Measurements from ENCODE around the gene CLASP1. TPM values are rescaled to one million over a fixed set of nuclear protein-coding genes. Genes with fewer than 3 reads are reported as not detected.
"Not testable (repeated sequence)": the region's sequence is repeated elsewhere in the genome, so short reads cannot be mapped to it uniquely, and the experiment has no call there.

CLASP1 gene
- total RNA-seq, 2 experiments from 2014 or later = 64.6 to 66.5 TPM

DNA sequence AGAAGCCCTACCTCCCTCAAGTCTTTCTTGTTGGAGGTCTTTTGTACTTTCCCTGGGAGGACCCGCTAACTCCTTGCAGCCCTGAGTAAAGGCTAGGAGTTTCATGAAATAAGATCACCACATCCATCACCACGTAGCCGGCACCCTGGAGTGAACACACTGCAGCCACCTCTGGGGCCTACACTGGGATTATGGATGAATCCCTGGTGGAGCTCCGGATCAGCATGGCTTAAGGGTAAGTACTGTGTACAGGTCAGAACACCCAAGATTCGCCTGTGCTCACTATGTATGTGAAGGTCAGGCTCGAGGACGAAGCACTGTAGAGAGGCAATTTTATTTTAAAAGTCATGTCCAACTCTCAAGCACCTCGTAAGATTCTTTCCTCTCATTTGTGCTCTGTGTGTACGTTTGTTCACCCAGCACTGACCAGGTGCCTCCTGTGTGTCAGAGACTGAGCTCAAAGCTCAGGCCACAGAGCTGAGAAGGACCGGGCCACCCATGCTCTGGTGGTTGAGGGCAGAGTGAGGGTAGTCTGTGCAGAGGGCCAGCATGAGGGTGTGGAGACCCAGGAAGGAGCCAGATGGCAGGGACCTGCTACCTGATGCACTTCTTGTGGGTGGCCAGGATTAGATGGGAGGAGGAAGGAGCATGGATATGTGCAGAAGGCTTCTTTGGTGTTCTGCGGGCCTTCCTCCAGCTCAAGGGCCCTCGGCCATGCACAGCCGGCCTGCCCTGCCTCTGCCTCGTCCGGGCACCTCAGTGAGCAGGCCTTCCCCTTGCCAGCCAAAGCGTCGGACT is 297.5 kb downstream of the CLASP1 start:
- no peaks in the 10 kb centered on the region for H3K9me3 Mint-ChIP-seq
- ChIA-PET POLR2A (interaction anchor here (1.3 kb wide), 1 partner anchor 17 kb away, joined by 3 read pairs; no protein-coding TSS in a partner anchor), CTCF (no interaction called here)
- peaks cover 52% of the 10 kb centered on the region for H3K36me3 Mint-ChIP-seq (ENCODE audit: low read depth)
- H3K27ac Mint-ChIP-seq = no peak overlapping the region
- no peaks in the 10 kb centered on the region for H3K27me3 Mint-ChIP-seq
- peaks cover 2% of the 10 kb centered on the region for H3K4me1 Mint-ChIP-seq
- H3K4me3 Mint-ChIP-seq = no peak overlapping the region
- DNase-seq = no peak

DNA sequence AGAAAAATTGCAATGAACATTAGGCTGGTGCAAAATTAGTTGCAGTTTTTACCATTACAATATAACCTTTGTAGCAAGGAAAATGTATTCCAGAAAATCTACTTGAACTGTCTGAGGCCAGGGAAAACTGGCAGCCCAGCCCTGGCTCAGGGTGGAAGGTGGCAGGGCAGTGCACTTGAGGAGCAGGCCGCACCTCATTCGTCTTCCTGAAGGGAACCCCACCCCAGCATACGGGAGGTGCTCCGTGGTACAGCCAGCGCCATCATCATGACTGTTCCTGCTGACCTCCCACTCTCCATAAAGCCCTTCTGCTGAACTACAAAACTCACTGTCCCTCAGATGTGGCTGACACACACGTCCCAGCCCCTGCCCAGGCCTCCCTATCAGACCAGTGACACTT is 298.4 kb downstream of the CLASP1 start:
- peaks cover 55% of the 10 kb centered on the region for H3K36me3 Mint-ChIP-seq (ENCODE audit: low read depth)
- no peaks in the 10 kb centered on the region for H3K9me3 Mint-ChIP-seq
- CTCF ChIA-PET = no interaction called here
- H3K4me1 Mint-ChIP-seq = peaks cover 2% of the 10 kb centered on the region
- POLR2A ChIA-PET = no interaction called here
- DNase-seq = no peak
- H3K27ac Mint-ChIP-seq = no peak overlapping the region
- no peak overlapping the region for H3K4me3 Mint-ChIP-seq
- H3K27me3 Mint-ChIP-seq = no peaks in the 10 kb centered on the region

DNA sequence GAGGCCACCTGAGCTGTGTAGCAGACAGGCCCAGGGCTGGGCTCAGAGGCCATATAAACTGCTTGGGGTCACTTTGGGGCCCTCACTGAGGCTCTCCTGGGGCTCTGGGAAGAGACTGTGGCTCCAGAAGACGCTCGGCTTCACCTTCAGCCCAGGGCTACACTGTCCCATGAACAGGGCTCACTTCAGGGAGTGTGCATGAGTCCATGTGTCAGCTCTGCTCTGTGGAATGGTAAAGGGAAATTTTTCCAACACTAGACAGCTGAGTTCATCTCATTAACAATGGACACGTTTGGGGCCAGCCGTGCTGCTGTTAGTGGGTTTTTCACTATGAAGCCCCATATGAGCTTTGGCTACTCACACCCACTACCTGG is 298.9 kb downstream of the CLASP1 start:
- DNase-seq = no peak

DNA sequence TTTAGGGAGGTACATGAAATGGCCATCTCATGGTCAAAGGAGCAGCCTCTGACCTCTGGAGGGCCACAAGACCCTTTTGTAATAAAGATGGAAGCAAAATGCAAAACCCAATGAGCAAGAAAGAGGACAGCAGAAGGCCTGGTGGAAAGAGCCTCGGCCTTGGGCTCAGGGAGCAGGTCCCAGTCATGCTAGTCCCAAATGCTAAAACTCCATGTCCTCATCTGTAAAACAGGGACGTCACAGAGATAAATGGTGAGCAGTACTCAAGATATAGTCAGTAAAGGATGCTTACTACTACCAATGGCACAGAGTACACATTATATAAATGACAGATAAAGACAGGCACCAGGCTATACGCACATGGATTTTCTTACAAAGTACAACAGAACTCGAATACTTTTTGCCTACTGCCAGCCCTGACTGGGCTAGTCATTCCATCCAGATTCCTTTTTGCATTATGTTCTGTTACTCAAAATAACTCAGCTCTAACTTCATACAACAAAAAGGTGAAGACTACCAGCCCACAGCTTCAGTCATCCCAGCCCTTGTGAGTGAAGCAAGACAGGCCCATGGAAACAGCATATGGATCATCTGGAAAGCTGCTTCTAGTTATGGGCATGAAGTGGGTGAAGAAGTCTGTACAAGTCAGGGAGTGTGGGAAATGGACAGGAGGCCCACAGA is 299.4 kb downstream of the CLASP1 start:
- H3K4me3 Mint-ChIP-seq = no peak overlapping the region
- POLR2A ChIA-PET = interaction anchor here (0.5 kb wide), 1 partner anchor 379 kb away, joined by 3 read pairs; no protein-coding TSS in a partner anchor
- H3K36me3 Mint-ChIP-seq (ENCODE audit: low read depth) = peaks cover 59% of the 10 kb centered on the region
- no peaks in the 10 kb centered on the region for H3K27me3 Mint-ChIP-seq
- no peak for DNase-seq
- no peak overlapping the region for H3K27ac Mint-ChIP-seq
- H3K9me3 Mint-ChIP-seq = no peaks in the 10 kb centered on the region
- CTCF ChIA-PET = no interaction called here
- H3K4me1 Mint-ChIP-seq = peaks cover 2% of the 10 kb centered on the region

More for the DNA sequence above, 298.9 kb downstream of the CLASP1 start:
- ChIA-PET POLR2A (interaction anchor here (0.5 kb wide), 1 partner anchor 378 kb away, joined by 3 read pairs; no protein-coding TSS in a partner anchor), CTCF (no interaction called here)
- Mint-ChIP-seq H3K4me3 (no peak overlapping the region), H3K4me1 (peaks cover 2% of the 10 kb centered on the region), H3K36me3 (ENCODE audit: low read depth) (peaks cover 57% of the 10 kb centered on the region), H3K9me3 (no peaks in the 10 kb centered on the region), H3K27me3 (no peaks in the 10 kb centered on the region), H3K27ac (no peak overlapping the region)

DNA sequence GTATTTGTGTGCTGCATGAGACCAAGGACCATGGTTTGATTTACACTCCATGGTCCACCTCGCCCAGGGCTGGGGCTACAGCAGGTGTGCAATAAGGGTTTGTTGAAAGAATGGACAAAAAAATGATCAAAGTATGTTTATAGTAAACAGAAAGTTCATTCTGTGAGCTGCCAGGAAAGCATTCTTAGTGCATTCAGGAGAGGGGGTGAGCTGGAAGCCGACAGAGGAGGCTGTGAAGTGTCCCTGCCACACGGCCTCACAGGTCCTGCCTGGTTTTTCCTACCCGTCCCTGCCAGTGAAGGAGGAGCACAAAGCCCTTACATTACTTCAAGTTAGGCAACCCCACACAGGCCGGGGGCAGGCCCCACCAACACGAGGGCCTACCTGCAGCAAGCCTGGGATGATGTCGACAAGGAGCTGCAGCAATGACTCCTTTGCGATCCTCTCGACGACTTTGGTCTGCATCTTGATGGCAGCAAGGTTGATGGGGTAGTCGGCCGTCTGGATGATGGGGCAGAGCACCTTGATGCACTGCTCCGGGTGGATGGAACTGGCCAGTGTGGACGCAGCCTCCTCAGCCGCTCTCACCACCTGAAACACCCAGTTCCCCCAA is 301.0 kb downstream of the CLASP1 start:
- no peaks in the 10 kb centered on the region for H3K9me3 Mint-ChIP-seq
- no peaks in the 10 kb centered on the region for H3K4me1 Mint-ChIP-seq
- no peak for DNase-seq
- ChIA-PET POLR2A (no interaction called here), CTCF (interaction anchor here (2.6 kb wide), 1 partner anchor 8 kb away, joined by 10 read pairs; no protein-coding TSS in a partner anchor)
- H3K27ac Mint-ChIP-seq = no peak overlapping the region
- peaks cover 53% of the 10 kb centered on the region for H3K36me3 Mint-ChIP-seq (ENCODE audit: low read depth)
- no peaks in the 10 kb centered on the region for H3K27me3 Mint-ChIP-seq
- H3K4me3 Mint-ChIP-seq = no peak overlapping the region

DNA sequence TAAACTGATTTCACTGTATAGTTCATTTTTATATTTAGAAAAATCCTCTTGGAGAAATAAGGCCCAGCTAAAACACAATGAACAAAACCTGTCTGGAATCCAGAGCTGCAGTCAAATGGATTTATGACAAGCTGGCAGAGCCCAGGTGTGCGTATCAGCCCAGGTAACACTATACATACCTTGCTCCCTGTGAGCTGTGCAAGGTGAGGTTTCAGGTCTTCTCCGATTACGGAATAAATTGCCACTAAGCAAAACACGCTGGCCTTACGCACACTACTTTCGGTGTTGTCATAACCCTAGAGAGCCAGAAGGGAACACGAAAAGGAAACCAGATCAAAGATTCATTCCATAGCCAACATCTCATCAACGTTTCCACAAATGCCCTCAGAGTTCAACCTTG is 302.4 kb downstream of the CLASP1 start:
- Mint-ChIP-seq H3K27me3 (no peaks in the 10 kb centered on the region), H3K27ac (no peak overlapping the region), H3K4me1 (no peaks in the 10 kb centered on the region), H3K36me3 (ENCODE audit: low read depth) (peaks cover 55% of the 10 kb centered on the region), H3K4me3 (no peak overlapping the region), H3K9me3 (no peaks in the 10 kb centered on the region)
- ChIA-PET CTCF (interaction anchor here (2.6 kb wide), 1 partner anchor 10 kb away, joined by 10 read pairs; no protein-coding TSS in a partner anchor), POLR2A (no interaction called here)
- no peak for DNase-seq

DNA sequence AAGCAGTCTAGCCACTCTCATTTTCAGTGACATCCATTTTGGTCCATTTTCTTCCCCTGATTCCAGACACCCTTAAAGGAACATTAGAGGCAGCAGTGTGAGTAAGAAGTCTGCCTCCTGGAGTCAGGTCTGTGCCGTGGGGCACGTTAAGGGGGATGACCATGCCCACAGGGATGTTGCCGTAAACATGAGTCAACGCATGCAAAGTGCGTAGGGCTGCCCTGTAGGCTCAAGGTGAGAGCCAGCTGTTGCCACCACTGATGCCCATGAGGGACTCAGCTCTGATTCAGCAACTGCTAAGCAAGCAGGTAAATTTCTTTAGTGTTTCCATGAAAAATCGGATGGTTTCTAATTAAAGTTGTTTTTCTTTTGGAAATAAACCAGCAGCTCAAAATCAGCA is 302.9 kb downstream of the CLASP1 start:
- CTCF ChIA-PET = interaction anchor here (2.6 kb wide), 1 partner anchor 10 kb away, joined by 10 read pairs; no protein-coding TSS in a partner anchor
- H3K36me3 Mint-ChIP-seq (ENCODE audit: low read depth) = peaks cover 51% of the 10 kb centered on the region
- H3K4me3 Mint-ChIP-seq = no peak overlapping the region
- H3K27me3 Mint-ChIP-seq = no peaks in the 10 kb centered on the region
- no peak for DNase-seq
- no peak overlapping the region for H3K27ac Mint-ChIP-seq
- H3K9me3 Mint-ChIP-seq = no peaks in the 10 kb centered on the region
- H3K4me1 Mint-ChIP-seq = no peaks in the 10 kb centered on the region
- POLR2A ChIA-PET = no interaction called here

DNA sequence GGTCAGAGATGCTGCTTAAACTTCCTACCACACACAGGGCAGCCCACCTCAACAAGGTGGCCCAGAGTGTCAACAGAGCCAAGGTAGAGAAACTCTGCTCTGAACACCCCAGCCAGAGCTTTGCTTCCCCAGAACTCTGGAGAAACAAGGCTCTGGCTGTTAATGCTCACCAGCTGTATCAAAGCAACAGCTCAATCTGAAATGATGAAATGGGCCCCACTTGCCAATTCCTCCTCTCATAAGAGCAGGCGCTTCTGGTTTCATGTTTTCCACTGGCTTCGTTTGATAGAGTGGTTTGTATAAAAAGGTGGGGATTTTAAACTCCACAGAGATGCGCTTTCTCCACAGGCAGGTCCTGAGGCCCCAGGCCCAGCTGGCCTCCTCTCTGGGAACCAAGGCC is 303.4 kb downstream of the CLASP1 start:
- no peak for DNase-seq
- Mint-ChIP-seq H3K4me1 (no peaks in the 10 kb centered on the region), H3K36me3 (ENCODE audit: low read depth) (peaks cover 52% of the 10 kb centered on the region), H3K27me3 (no peaks in the 10 kb centered on the region), H3K9me3 (no peaks in the 10 kb centered on the region), H3K4me3 (no peak overlapping the region), H3K27ac (no peak overlapping the region)
- CTCF ChIA-PET = interaction anchor here (2.6 kb wide), 1 partner anchor 11 kb away, joined by 10 read pairs; no protein-coding TSS in a partner anchor
- POLR2A ChIA-PET = no interaction called here

DNA sequence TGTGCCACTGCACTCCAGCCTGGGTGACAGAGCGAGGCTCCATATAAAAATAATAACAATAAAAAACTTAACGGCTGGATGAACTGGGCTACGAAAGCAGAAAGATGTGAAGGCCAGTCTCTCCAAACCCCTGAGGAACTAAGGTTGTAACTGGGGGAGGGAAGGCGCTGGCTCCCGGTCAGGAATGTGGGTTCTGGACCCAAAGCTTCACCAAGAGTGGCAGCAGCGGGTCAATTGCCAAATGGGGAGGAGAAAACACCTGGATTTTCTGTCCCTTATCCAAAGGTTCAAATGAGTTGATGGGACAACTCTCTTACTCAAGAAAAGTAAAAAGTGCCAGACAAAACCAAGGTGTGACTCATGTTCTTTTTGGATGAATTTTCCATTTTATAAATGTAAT is 304.2 kb downstream of the CLASP1 start:
- H3K4me1 Mint-ChIP-seq = no peaks in the 10 kb centered on the region
- ChIA-PET CTCF (no interaction called here), POLR2A (no interaction called here)
- H3K36me3 Mint-ChIP-seq (ENCODE audit: low read depth) = peaks cover 58% of the 10 kb centered on the region
- no peaks in the 10 kb centered on the region for H3K27me3 Mint-ChIP-seq
- no peak overlapping the region for H3K4me3 Mint-ChIP-seq
- H3K27ac Mint-ChIP-seq = no peak overlapping the region
- no peak for DNase-seq
- H3K9me3 Mint-ChIP-seq = no peaks in the 10 kb centered on the region

DNA sequence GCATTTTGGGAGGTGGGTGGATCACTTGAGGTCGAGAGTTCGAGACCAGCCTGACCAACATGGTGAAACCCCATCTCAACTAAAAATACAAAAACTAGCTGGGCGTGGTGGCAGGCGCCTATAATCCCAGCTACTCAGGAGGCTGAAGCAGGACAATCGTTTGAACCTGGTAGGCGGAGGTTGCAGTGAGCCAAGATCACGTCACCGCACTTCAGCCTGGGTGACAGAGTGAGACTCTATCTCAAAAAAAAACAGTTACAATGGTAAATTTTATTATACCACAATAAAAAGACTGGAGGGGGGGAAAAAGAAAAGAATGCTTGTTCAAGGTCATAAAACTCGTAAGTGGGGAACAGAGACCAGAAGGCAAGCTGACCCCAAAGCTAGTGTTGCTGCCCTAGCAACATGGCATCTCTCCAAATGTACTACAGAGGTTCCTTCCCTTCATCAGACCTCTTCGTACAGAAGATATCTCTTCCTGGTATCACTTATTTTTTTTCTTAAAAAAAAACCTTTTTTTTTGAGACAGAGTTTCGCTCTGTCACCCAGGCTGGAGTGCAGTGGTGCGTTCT is 305.3 kb downstream of the CLASP1 start:
- not testable (repeated sequence) for H3K9me3 Mint-ChIP-seq

DNA sequence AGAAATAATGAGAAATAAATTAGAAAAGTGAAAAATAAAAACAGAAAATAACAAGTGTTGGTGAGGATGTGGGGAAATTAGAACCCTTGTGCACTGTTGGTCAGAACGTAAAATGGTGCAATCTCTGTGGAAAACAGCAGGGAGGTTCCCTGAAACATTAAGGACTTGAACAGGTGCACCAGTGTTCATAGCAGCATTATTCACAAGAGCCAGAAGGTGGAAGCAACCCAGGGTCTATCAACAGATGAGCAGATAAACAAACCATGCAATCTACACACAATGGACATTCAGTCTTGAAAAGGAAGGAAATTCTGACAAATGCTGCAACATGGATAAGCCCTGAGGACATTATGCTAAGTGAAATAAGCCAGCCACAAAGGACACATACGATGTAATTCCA is 306.1 kb downstream of the CLASP1 start:
- ChIA-PET CTCF (no interaction called here), POLR2A (no interaction called here)
- Mint-ChIP-seq H3K27ac (no peak overlapping the region), H3K27me3 (no peaks in the 10 kb centered on the region), H3K4me1 (no peaks in the 10 kb centered on the region), H3K36me3 (ENCODE audit: low read depth) (peaks cover 54% of the 10 kb centered on the region), H3K4me3 (no peak overlapping the region), H3K9me3 (no peaks in the 10 kb centered on the region)
- DNase-seq = no peak

More for the DNA sequence above, 305.3 kb downstream of the CLASP1 start:
- H3K36me3 Mint-ChIP-seq (ENCODE audit: low read depth) = peaks cover 61% of the 10 kb centered on the region
- DNase-seq, H3K27me3 Mint-ChIP-seq, H3K4me3 Mint-ChIP-seq, H3K27ac Mint-ChIP-seq, POLR2A ChIA-PET, H3K4me1 Mint-ChIP-seq, CTCF ChIA-PET: not testable (repeated sequence)

DNA sequence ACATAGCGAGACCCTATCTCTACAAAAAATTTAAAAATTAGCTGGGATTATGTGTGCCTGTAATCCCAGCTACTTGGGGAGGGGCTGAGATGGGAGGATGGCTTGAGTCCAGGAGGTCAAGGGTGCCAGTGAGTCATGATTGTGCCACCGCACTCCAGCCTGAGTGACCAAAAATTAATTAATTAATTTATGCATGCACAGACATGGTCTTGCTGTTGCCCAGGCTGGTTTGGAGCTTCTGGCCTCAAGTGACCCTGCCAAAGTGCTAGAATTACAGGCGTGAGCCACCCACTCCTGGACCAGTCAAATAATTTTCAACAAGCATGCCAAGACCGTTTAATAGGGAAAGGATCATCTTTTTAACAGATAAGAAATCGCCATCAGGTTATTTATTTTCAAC is 306.5 kb downstream of the CLASP1 start:
- H3K36me3 Mint-ChIP-seq (ENCODE audit: low read depth) = peaks cover 50% of the 10 kb centered on the region
- no peaks in the 10 kb centered on the region for H3K27me3 Mint-ChIP-seq
- ChIA-PET POLR2A (no interaction called here), CTCF (no interaction called here)
- H3K27ac Mint-ChIP-seq = no peak overlapping the region
- H3K9me3 Mint-ChIP-seq = no peaks in the 10 kb centered on the region
- no peak for DNase-seq
- H3K4me3 Mint-ChIP-seq = no peak overlapping the region
- no peaks in the 10 kb centered on the region for H3K4me1 Mint-ChIP-seq

DNA sequence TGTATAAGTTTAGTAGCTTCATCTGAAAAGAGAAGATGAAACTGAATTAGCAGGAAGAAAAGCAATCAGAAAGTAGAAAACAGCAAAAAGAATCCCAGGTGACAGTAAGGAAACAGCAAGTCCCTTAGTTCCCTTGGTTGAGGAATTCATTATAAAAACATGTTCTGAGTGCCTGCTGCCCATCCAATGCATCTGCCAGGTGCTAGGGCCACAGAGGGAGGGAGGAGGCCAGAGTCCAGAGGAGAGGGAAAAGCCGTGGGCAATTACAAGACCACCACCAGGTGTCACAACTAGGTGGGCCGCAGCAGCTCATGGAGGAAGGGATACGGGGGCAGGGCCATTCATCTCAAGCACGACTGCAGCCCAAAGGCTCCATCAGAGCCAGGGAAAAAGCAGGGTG is 308.3 kb downstream of the CLASP1 start:
- DNase-seq = no peak
- Mint-ChIP-seq H3K27me3 (no peaks in the 10 kb centered on the region), H3K4me3 (no peak overlapping the region), H3K27ac (no peak overlapping the region), H3K9me3 (no peaks in the 10 kb centered on the region), H3K4me1 (no peaks in the 10 kb centered on the region), H3K36me3 (ENCODE audit: low read depth) (peaks cover 34% of the 10 kb centered on the region)
- POLR2A ChIA-PET = interaction anchor here (0.5 kb wide), 1 partner anchor 44 kb away, joined by 3 read pairs; no protein-coding TSS in a partner anchor
- CTCF ChIA-PET = no interaction called here

All from activated CD4-positive, alpha-beta memory T cell treated with anti-CD3 and anti-CD28 coated beads, Interleukin-2, amount 10 ng/mL, durations not matched to agents 7 days and 5 days (primary cell).